Breast epithelium (tissue), 4 donors: Measurements from ENCODE around the gene EIF4E3. TPM values are rescaled to one million over a fixed set of nuclear protein-coding genes. Genes with fewer than 3 reads are reported as not detected.

ENCODE experiments used
- DNase-seq, 2 donors: peaks; one replicate each; pipeline ENCODE4 v3.0.0-alpha.2; 2019; ENCODE audit warnings: low spot score in 2 of 2
- H3K27ac ChIP-seq, 2 donors: fragments of 200-600 bp; sonication (generic) in 1 of 2; one replicate each; pipeline ENCODE4 v1.5.1; 2016 to 2019; ENCODE audit warnings: mild to moderate bottlenecking in 1 of 2
- H3K27me3 ChIP-seq, 2 donors: fragments of 200-600 bp; sonication (generic) in 1 of 2; one replicate each; pipeline versions ENCODE4 v1.5.1 to v1.6.0; 2017 to 2019; ENCODE audit warnings: control low read depth in 1 of 2, mild to moderate bottlenecking in 1 of 2
- H3K36me3 ChIP-seq: fragments of 200-600 bp; one replicate; pipeline ENCODE4 v1.5.1; 2019
- H3K4me1 ChIP-seq, 2 donors: fragments of 200-600 bp; sonication (generic); one replicate each; pipeline ENCODE4 v1.5.1; 2016 to 2019; ENCODE audit warnings: control low read depth in 1 of 2
- H3K4me3 ChIP-seq, 3 donors: fragments of 200-600 bp; sonication (generic); 1 replicate in 2 of 3; 2 replicates in 1 of 3; pipeline ENCODE4 v1.5.1; 2016 to 2019; ENCODE audit warnings: mild to moderate bottlenecking in 3 of 3, moderate library complexity in 2 of 3
- H3K9me3 ChIP-seq, 2 donors: fragments of 200-600 bp; sonication (generic) in 1 of 2; one replicate each; pipeline ENCODE4 v1.5.1; 2016 to 2019; ENCODE audit warnings: control low read depth in 1 of 2
- POLR2A ChIP-seq: fragments of 450-650 bp; IDR thresholded peaks from one replicate; pipeline ENCODE4 v1.6.1; 2016; ENCODE audit warnings: antibody characterized with exemption, mild to moderate bottlenecking, moderate library complexity
- POLR2AphosphoS5 ChIP-seq, 3 donors: sonication (generic); formaldehyde crosslinking; IDR thresholded peaks; one replicate each; pipeline ENCODE4 v1.6.1; 2017; ENCODE audit warnings: antibody characterized with exemption in 3 of 3
- intact Hi-C: fragments of 100-400 bp; cut with DNase I; formaldehyde crosslinking; loops from one replicate; pipeline ENCODE4 v1.15.1; 2023; ENCODE audit warnings: low total_unique reads
- total RNA-seq, 3 donors: library from RNA; depleted of rRNA; stranded (reverse); fragments of >200 nt; gene quantifications; one replicate each; pipeline ENCODE4 v1.1.0, GENCODE V29; 2016
- TF ChIP-seq, protein P1 (sequence below), 3 donors: fragments of 450-650 bp; IDR thresholded peaks; one replicate each; pipeline ENCODE4 v1.5.1; 2016 to 2017; ENCODE audit warnings: antibody characterized with exemption in 3 of 3, mild to moderate bottlenecking in 3 of 3, moderate library complexity in 3 of 3

The EIF4E3 gene
- total RNA-seq, 3 donors from 2014 or later, result 16.1 to 34.4 (median 19.3) TPM

DNA sequence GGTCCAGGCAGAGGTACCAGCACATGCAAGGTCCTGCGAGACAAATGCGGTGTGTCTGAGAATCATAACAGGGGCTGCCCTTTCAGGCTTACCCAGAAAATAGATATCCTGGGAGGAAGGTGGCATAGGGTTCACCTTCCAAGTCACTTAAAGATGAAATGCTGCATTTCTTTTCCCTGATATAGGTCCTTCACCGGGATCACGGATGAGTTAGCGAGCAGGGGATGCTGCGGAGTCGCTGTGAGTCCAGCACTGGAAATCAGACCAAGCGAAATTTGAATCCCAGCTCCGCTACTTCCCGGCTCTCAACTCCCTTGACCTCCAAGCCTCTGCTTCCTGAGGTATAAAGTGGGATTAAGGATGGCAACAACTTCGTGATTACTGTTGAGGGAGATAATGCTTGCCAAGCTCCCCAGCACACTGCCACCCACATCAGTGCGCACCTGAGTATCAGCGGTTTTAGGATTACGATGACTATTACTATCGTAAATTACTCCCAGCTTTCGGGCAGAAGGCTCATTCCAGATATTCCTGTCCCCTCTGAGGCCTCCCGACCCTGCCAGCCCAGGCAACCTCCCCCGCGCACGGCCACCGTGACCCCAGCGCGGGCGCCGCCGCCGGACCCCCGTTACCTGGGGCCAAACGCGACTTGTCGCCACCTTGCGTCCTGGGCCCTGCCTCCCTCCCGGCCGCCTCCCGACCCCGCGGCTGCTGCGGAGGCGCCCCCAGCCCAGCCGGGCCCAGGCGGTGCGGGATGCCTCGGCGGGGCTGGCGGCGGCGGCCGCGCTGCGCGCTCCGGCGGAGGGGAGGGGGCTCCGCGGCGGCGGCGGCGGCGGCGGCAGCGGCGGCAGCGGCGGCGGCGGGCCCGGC, 27.9 kb upstream of the EIF4E3 start:
- Histone ChIP-seq H3K27ac (no peak overlapping the region), H3K4me3 (peak overlapping the region; percentile 39 to 87 (median 64)), H3K9me3 (no peaks in the 10 kb centered on the region), H3K36me3 (no peaks in the 10 kb centered on the region), H3K27me3 (no peaks in the 10 kb centered on the region), H3K4me1 (no peaks in the 10 kb centered on the region)
- intact Hi-C loops, result no loop called here
- DNase-seq, result no peak
- no peak for TF ChIP-seq POLR2A
- TF ChIP-seq, protein P1, sequence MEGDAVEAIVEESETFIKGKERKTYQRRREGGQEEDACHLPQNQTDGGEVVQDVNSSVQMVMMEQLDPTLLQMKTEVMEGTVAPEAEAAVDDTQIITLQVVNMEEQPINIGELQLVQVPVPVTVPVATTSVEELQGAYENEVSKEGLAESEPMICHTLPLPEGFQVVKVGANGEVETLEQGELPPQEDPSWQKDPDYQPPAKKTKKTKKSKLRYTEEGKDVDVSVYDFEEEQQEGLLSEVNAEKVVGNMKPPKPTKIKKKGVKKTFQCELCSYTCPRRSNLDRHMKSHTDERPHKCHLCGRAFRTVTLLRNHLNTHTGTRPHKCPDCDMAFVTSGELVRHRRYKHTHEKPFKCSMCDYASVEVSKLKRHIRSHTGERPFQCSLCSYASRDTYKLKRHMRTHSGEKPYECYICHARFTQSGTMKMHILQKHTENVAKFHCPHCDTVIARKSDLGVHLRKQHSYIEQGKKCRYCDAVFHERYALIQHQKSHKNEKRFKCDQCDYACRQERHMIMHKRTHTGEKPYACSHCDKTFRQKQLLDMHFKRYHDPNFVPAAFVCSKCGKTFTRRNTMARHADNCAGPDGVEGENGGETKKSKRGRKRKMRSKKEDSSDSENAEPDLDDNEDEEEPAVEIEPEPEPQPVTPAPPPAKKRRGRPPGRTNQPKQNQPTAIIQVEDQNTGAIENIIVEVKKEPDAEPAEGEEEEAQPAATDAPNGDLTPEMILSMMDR (IDR thresholded peaks at IDR 0.05), result no peak
- TF ChIP-seq POLR2AphosphoS5 (IDR thresholded peaks at IDR 0.05), result no peak

DNA sequence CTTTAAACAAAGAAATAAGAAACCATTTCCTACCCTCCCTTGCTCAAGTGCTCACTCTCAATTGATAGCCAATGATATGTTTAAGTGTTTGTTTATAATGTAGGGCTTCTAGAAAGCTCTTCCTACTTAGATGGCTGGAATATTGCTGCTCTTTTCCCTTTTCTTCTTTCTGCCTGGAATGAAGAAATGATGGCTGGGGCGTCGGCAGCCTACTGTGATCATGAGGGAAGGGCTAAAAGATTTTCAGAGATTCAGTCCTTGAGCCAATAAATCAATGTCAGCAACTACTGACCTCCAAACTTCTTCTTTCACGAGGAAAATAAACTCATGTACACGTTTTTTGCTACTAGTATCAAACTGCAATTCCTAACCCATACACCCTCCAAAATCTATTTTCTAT, 26.4 kb upstream of the EIF4E3 start:
- Histone ChIP-seq H3K4me3 (no peak overlapping the region), H3K27me3 (no peaks in the 10 kb centered on the region), H3K36me3 (no peaks in the 10 kb centered on the region), H3K4me1 (no peaks in the 10 kb centered on the region), H3K27ac (no peak overlapping the region), H3K9me3 (no peaks in the 10 kb centered on the region)
- DNase-seq, result no peak
- intact Hi-C loops, result no loop called here
- TF ChIP-seq, protein P1 (IDR thresholded peaks at IDR 0.05), result no peak

DNA sequence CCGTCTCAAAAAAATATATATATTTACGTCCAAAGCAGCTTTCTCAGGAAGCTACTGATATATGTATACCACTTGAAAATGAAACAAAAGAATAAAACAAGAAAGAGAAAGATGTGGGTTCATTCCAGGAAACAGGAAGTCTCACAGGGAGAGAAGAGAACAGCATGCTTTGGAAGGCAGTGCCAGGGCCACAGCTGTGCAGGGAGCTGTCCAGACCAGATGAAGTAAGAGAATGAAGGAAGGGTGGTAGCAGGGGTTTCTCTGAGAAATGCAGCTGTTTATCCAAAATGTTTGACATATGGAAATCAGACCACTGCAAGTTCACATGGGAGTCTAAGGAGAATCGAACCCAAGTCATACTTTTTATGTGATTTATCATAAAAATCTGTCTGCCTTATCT, 19.5 kb upstream of the EIF4E3 start:
- H3K27me3 ChIP-seq, result no peaks in the 10 kb centered on the region
- peaks cover 13 to 39% of the 10 kb centered on the region in 2 donors for H3K9me3 ChIP-seq
- no peak overlapping the region for H3K27ac ChIP-seq
- no peak overlapping the region for H3K4me3 ChIP-seq
- no peaks in the 10 kb centered on the region for H3K36me3 ChIP-seq
- TF ChIP-seq POLR2AphosphoS5 (IDR thresholded peaks at IDR 0.05), result no peak
- TF ChIP-seq, protein P1 (IDR thresholded peaks at IDR 0.05), result no peak
- TF ChIP-seq POLR2A, result no peak
- DNase-seq, result no peak
- no peaks in the 10 kb centered on the region for H3K4me1 ChIP-seq
- intact Hi-C loops, result no loop called here

DNA sequence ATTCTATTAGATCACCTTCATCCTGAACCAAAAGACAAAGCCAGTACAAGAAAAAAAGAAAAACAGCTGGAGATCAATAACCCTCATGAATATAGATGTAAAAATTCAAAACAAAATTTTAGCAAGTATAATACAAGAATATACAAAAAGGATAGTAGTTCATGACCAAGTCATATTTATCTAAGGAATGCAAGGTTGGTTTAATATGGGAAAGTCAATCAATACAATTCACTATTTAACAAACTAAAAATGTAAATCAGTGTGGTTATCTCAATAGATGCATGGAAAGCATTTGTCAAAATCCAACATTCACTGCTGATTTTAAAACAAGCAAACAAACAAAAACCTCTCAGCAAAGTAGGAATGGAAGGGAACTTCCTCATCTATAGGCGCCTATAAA, 17.4 kb upstream of the EIF4E3 start:
- H3K27ac ChIP-seq, result no peak overlapping the region
- intact Hi-C loops, result no loop called here
- H3K27me3 ChIP-seq, result no peaks in the 10 kb centered on the region
- no peak overlapping the region for H3K4me3 ChIP-seq
- DNase-seq, result no peak
- H3K4me1 ChIP-seq, result no peaks in the 10 kb centered on the region
- TF ChIP-seq, protein P1 (IDR thresholded peaks at IDR 0.05), result no peak
- no peaks in the 10 kb centered on the region for H3K36me3 ChIP-seq
- peaks cover 13 to 39% of the 10 kb centered on the region in 2 donors for H3K9me3 ChIP-seq

DNA sequence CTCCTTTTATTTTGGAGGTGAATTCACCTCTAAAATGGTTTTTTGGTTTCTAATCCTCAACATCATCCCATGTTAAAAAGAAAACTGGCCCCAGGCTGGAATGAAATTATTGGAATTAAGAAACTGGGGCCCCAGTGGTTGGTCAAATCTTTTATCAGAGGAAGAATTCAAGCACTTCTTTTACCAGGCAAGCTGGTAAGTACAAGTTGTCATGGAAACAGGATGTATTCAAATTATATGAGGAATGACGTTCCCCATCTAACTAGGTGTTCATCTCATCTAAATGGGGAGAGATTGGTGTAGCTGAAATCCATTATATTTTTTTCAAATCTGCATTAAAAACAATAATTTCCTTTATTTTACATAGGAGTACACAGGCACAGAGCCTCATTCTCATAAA, 9.7 kb upstream of the EIF4E3 start:
- peaks cover 0 to 4% of the 10 kb centered on the region in 2 donors for H3K9me3 ChIP-seq
- H3K4me3 ChIP-seq, result no peak overlapping the region
- TF ChIP-seq POLR2A (no peak), POLR2AphosphoS5 (IDR thresholded peaks at IDR 0.05) (no peak)
- TF ChIP-seq, protein P1 (IDR thresholded peaks at IDR 0.05), result no peak
- intact Hi-C loops, result no loop called here
- H3K27me3 ChIP-seq, result no peaks in the 10 kb centered on the region
- H3K36me3 ChIP-seq, result no peaks in the 10 kb centered on the region
- no peak overlapping the region for H3K27ac ChIP-seq
- no peak for DNase-seq
- no peaks in the 10 kb centered on the region for H3K4me1 ChIP-seq
